Stimulated activated CD4-positive, alpha-beta T cell treated with anti-CD3 and anti-CD28 coated beads, Interleukin-15, amount 100 ng/mL, for 24 hours (primary cell): ENCODE data around the gene FAM120C.

Experiments used
- DNase-seq: peaks from one replicate; pipeline ENCODE4 v3.0.0-alpha.2; 2020

The FAM120C gene

GRCh38 chrX:54182864-54183613 lies at the start of gene FAM120C:
TSS of gene FAM120C (minus strand) at chrX:54183254. CDS start at chrX:54183198, 56 bp downstream.
- DNase-seq, result peak; percentile 75

- DNase-seq, result no peak
Measured at GRCh38 chrX:54230435-54231148, 47.5 kb upstream of the FAM120C start.

GRCh38 chrX:54223581-54223980 lies 40.5 kb upstream of the FAM120C start:
- DNase-seq, result no peak

- DNase-seq, result no peak
Measured at GRCh38 chrX:54213603-54214002, 30.5 kb upstream of the FAM120C start.

GRCh38 chrX:54208531-54208930 lies 25.5 kb upstream of the FAM120C start:
- no peak for DNase-seq

GRCh38 chrX:54198262-54198661 lies 15.2 kb upstream of the FAM120C start:
- no peak for DNase-seq

GRCh38 chrX:54194982-54195588 lies 12.0 kb upstream of the FAM120C start:
- DNase-seq, result no peak

- DNase-seq, result no peak
Measured at GRCh38 chrX:54193085-54193821, 10.2 kb upstream of the FAM120C start.

- no peak for DNase-seq
Measured at GRCh38 chrX:54184474-54184873, 1.4 kb upstream of the FAM120C start.

GRCh38 chrX:54182194-54182863 lies 725 bp downstream of the FAM120C start:
- DNase-seq, result peak; percentile 76

GRCh38 chrX:54181202-54181953 lies 1.7 kb downstream of the FAM120C start:
- no peak for DNase-seq

GRCh38 chrX:54180403-54180802 lies 2.7 kb downstream of the FAM120C start:
- DNase-seq, result no peak

GRCh38 chrX:54178100-54178940 lies 4.7 kb downstream of the FAM120C start:
- DNase-seq, result no peak

GRCh38 chrX:54177306-54177705 lies 5.7 kb downstream of the FAM120C start:
- DNase-seq, result no peak

- DNase-seq, result no peak
Measured at GRCh38 chrX:54173791-54174190, 9.3 kb downstream of the FAM120C start.

- DNase-seq, result no peak
Measured at GRCh38 chrX:54172455-54172854, 10.6 kb downstream of the FAM120C start.

- no peak for DNase-seq
Measured at GRCh38 chrX:54171527-54172250, 11.4 kb downstream of the FAM120C start.

- DNase-seq, result no peak
Measured at GRCh38 chrX:54171091-54171490, 12.0 kb downstream of the FAM120C start.

- DNase-seq, result no peak
Measured at GRCh38 chrX:54166915-54167314, 16.1 kb downstream of the FAM120C start.

- DNase-seq, result no peak
Measured at GRCh38 chrX:54157561-54157960, 25.5 kb downstream of the FAM120C start.
